ENCODE measurements around the gene NEMP2.

DNA sequence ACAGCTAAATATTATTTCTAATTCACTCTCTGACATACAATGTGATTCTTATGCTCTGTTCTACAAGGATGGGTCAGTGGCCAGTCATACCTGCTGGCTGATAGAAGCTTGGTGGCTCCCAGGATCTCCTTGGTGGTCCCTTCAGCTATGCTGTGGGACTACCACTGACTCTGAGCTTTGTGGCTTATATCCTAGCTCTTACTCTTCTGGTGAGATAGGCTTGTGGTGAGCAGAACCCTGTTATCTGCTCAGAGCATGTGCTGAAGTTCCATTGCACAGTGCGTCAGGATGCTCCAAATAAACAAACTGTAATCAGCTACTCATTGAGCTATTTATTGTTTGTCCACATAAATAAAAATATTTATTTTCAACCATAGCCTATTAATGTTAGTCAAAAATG lies 74.6 kb downstream of the NEMP2 start:
- TF ChIP-seq, protein P1, sequence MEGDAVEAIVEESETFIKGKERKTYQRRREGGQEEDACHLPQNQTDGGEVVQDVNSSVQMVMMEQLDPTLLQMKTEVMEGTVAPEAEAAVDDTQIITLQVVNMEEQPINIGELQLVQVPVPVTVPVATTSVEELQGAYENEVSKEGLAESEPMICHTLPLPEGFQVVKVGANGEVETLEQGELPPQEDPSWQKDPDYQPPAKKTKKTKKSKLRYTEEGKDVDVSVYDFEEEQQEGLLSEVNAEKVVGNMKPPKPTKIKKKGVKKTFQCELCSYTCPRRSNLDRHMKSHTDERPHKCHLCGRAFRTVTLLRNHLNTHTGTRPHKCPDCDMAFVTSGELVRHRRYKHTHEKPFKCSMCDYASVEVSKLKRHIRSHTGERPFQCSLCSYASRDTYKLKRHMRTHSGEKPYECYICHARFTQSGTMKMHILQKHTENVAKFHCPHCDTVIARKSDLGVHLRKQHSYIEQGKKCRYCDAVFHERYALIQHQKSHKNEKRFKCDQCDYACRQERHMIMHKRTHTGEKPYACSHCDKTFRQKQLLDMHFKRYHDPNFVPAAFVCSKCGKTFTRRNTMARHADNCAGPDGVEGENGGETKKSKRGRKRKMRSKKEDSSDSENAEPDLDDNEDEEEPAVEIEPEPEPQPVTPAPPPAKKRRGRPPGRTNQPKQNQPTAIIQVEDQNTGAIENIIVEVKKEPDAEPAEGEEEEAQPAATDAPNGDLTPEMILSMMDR (IDR thresholded peaks at IDR 0.05), result no peak
- TF ChIP-seq EZH2 (IDR thresholded peaks at IDR 0.05), result no peak
- TF ChIP-seq EZH2phosphoT487 (IDR thresholded peaks at IDR 0.05), result no peak
